ENCODE data around the gene DLGAP1.

The DLGAP1 gene

DNA sequence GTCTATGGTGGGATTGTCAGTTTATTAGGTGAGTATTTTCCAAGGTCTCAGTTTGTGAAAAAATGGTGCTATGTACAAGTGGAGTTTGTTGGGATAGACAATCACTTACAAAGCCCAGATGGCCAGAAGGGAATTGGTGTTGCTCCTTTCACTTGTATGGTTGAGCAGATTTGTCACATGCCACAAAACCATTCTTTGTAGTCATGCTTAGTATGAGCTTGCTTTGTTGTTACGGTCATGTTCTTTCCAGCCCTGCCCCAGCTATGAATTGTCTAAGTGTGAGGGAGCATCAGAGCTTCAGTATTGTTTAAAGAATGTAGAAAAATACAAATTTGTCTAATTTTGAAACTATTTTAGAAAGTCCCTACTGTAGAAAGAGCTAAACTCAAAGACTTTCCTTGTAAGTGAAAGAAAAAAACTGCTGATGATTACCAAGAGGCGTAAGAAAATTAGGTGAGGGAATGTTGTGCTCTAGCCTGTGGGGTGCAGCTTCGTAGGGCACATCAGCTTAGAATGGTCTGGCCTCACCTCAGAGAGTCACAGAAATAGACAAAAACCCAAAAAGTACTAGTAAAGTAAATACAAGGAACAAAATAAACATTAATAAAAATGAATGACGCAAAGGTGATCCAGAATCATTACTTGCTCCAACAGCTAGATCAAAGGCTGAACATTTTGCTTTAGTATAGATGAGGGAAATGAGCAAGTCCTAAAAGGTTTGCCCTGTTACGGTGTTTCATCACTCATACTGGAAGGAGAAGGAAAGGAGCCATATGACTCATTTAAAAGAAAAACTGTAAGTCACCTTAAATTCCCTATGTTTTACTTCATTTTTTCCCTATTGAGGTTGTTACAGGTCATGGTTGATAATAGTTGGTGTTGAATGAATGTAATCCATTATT is 995.9 kb downstream of the DLGAP1 start:
- H3K4me3 ChIP-seq (ENCODE audit: control insufficient read depth, low read depth, low read length): no peak overlapping the region
- TF ChIP-seq, protein P1, sequence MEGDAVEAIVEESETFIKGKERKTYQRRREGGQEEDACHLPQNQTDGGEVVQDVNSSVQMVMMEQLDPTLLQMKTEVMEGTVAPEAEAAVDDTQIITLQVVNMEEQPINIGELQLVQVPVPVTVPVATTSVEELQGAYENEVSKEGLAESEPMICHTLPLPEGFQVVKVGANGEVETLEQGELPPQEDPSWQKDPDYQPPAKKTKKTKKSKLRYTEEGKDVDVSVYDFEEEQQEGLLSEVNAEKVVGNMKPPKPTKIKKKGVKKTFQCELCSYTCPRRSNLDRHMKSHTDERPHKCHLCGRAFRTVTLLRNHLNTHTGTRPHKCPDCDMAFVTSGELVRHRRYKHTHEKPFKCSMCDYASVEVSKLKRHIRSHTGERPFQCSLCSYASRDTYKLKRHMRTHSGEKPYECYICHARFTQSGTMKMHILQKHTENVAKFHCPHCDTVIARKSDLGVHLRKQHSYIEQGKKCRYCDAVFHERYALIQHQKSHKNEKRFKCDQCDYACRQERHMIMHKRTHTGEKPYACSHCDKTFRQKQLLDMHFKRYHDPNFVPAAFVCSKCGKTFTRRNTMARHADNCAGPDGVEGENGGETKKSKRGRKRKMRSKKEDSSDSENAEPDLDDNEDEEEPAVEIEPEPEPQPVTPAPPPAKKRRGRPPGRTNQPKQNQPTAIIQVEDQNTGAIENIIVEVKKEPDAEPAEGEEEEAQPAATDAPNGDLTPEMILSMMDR (conservative IDR thresholded peaks at IDR 0.05; ENCODE audit: control insufficient read depth, insufficient read depth, low read depth, low read length): no peak
- peak; percentile 87 for DNase-seq (ENCODE audit: low read depth)

DNA sequence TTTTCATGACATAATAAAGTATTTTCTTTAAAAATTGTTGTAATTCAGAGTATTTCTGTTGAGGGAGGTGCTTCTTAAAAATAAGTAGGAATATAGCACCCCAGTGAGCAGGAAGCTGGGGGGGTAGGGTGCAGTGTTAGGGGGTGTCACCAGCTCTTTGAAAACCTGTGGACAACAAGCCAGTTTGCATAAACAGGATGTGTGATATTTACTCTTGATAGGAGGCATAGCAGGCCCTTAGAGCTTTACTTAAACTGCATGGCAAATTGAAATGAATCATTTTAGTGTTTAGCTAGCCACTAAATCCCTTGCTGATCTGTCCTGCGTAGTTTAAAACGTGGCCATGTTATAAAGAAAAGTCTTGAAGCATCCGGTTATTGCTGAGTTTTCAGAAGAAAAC is 996.7 kb downstream of the DLGAP1 start:
- H3K4me3 ChIP-seq (ENCODE audit: control insufficient read depth, low read depth, low read length): no peak overlapping the region
- DNase-seq (ENCODE audit: low read depth): no peak
- TF ChIP-seq, protein P1 (conservative IDR thresholded peaks at IDR 0.05; ENCODE audit: control insufficient read depth, insufficient read depth, low read depth, low read length): no peak

DNA sequence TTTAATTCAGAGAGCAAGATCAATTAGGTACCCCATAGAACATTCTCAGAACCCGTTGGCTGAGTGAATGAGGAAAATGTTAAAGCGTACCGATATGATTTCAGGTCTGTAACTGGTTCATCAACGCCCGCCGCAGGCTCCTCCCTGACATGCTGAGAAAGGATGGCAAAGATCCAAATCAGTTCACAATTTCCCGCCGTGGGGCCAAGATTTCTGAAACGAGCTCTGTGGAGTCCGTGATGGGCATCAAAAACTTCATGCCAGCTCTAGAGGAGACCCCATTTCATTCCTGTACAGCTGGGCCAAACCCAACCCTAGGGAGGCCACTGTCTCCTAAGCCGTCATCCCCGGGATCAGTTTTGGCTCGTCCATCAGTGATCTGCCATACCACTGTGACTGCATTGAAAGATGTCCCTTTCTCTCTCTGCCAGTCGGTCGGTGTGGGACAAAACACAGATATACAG is 997.8 kb downstream of the DLGAP1 start:
- no peak overlapping the region for H3K4me3 ChIP-seq (ENCODE audit: control insufficient read depth, low read depth, low read length)
- no peak for DNase-seq (ENCODE audit: low read depth)
- TF ChIP-seq, protein P1 (conservative IDR thresholded peaks at IDR 0.05; ENCODE audit: control insufficient read depth, insufficient read depth, low read depth, low read length): no peak

DNA sequence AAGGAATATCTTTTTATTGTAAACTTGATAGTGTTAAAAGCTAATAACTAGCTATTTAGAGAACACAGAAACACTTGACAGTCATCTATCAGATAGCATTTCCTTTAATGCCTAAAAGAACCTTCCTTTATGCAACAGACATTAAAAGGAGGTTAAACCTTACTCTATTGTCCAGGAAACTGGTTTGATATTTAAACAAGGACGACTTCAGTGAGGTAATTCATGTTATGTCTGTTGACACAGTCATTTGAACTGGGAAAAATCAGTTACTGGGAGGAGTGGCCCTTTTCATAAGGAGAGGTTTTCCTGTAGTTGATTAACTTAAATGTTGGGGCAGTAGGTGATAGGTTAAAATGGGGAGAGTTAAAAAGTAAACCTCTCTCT is 998.4 kb downstream of the DLGAP1 start:
- no peak for DNase-seq (ENCODE audit: low read depth)
- TF ChIP-seq, protein P1 (conservative IDR thresholded peaks at IDR 0.05; ENCODE audit: control insufficient read depth, insufficient read depth, low read depth, low read length): no peak
- H3K4me3 ChIP-seq (ENCODE audit: control insufficient read depth, low read depth, low read length): no peak overlapping the region

DNA sequence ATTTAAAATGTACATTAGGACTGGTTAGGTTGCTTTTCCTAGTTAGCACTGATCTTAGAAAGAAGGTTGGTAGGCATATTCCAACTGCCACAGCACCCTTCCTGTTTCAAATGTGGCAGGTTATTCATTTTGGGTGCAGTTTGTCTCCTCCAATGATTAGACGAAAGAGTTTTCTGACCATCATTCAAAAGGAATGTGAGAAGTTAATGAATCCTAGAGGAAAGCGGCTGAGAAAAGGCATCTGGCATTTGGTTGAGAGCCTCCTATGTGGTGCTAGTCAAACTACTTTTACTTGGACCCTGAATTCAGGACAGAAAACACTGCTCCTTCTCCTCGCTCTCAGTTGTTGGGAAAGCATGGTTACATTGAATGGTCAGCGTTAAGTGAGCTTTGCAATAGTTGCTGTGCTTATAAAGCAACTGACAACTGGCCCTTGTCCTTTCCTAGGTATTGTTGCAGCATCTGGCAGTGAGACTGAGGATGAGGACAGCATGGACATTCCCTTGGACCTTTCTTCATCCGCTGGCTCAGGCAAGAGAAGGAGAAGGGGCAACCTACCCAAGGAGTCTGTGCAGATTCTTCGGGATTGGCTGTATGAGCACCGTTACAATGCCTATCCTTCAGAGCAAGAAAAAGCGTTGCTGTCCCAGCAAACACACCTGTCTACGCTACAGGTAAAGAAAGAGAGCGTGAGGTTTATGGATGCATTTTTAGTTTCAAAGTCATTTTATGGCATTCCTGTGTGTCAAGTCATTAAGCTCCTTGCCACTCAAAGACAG is 999.0 kb downstream of the DLGAP1 start:
- DNase-seq (ENCODE audit: low read depth): peak; percentile 56
- TF ChIP-seq, protein P1 (conservative IDR thresholded peaks at IDR 0.05; ENCODE audit: control insufficient read depth, insufficient read depth, low read depth, low read length): no peak
- no peak overlapping the region for H3K4me3 ChIP-seq (ENCODE audit: control insufficient read depth, low read depth, low read length)

DNA sequence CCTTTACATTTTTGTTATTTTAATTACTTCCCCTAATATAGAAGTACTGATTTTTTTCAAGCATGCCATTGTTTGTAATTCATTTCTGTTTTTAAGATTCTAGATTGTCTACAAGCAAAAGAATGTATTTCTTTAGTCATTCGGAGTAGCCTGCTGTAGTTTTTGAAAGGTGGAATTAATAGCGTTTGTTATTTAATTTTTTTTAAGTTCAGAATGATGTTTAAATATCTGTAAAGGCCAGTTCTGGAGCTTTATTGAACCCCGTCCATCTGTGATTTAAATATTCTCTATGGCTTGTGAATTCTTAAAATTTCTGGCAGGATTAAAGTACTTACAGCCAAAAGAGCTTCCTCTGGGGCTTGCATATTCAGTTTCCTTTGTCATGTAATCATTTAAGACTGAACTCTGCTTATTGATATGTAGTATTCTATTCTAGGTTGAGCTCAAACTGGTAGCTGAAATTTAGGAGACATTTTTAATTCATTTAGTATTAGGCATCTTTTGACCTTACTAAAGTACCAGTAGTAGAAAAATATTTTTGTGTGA is 999.9 kb downstream of the DLGAP1 start:
- peak overlapping the region; percentile 32 for H3K4me3 ChIP-seq (ENCODE audit: control insufficient read depth, low read depth, low read length)
- TF ChIP-seq, protein P1 (conservative IDR thresholded peaks at IDR 0.05; ENCODE audit: control insufficient read depth, insufficient read depth, low read depth, low read length): no peak
- no peak for DNase-seq (ENCODE audit: low read depth)
